Medulla oblongata (tissue), 1 donor: Measurements from ENCODE around the gene MRPL36.

Source experiments
- DNase-seq: peaks from one replicate; pipeline ENCODE4 v3.0.0-alpha.2; 2015; ENCODE audit errors: extremely low spot score

MRPL36 gene

GRCh38 chr5:1749346-1750124 lies 50.1 kb downstream of the MRPL36 start:
- DNase-seq: no peak

DNA sequence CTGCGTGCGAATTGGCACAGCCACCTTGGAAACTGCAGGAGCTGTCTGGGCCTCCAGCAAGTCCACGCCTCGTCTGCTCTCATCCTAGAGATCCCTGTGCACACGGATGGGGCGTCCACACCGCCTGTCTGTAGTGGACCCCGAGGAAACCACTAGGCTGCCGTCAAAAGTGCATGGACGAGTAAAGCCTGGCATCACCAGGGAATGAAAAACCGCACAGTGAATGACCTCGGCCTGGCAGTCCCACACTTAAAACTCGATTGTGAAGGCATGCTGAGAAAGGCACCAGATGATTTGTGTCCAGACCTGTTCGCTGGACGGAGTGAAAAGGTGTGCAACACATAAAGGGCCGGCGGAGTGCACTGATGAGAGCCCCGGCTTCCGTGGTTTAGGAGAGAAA lies 50.8 kb downstream of the MRPL36 start:
- no peak for DNase-seq
